RWPE2 (cell line): Measurements from ENCODE around the gene CASP9.
"Not testable (repeated sequence)": the region's sequence is repeated elsewhere in the genome, so short reads cannot be mapped to it uniquely, and the experiment has no call there.

Experiments
- ATAC-seq: fragments of 200-7000 bp; cut with Tn5 transposase; 3 replicates; pipeline ENCODE4 v1.9.1; 2021; ENCODE audit warnings: low read depth
- DNase-seq: peaks from one replicate; pipeline ENCODE4 v3.0.0-alpha.2; 2020; ENCODE audit warnings: low spot score
- H3K27ac ChIP-seq: fragments of 450-650 bp; 2 replicates; pipeline ENCODE4 v1.5.1; 2017; ENCODE audit warnings: mild to moderate bottlenecking; ENCODE audit not compliant: poor library complexity, severe bottlenecking
- H3K27me3 ChIP-seq: fragments of 250-450 bp; sonication (Bioruptor Pico); 2 replicates; pipeline ENCODE4 v1.5.1; 2021; ENCODE audit warnings: mild to moderate bottlenecking, moderate library complexity; ENCODE audit not compliant: insufficient read depth, poor library complexity, severe bottlenecking
- H3K36me3 ChIP-seq: fragments of 250-450 bp; sonication (Bioruptor Pico); 2 replicates; pipeline ENCODE4 v1.5.1; 2020; ENCODE audit warnings: low read depth, mild to moderate bottlenecking, moderate library complexity
- H3K4me1 ChIP-seq: fragments of 250-450 bp; sonication (Bioruptor Pico); 2 replicates; pipeline ENCODE4 v1.5.1; 2021; ENCODE audit warnings: mild to moderate bottlenecking, moderate library complexity; ENCODE audit not compliant: insufficient read depth, poor library complexity, severe bottlenecking
- H3K4me3 ChIP-seq: fragments of 250-450 bp; sonication (Bioruptor Pico); 2 replicates; pipeline ENCODE4 v1.5.1; 2021; ENCODE audit warnings: mild to moderate bottlenecking, moderate library complexity; ENCODE audit not compliant: severe bottlenecking
- H3K9me3 ChIP-seq: fragments of 250-450 bp; sonication (Bioruptor Pico); 2 replicates; pipeline ENCODE4 v1.5.1; 2021; ENCODE audit warnings: mild to moderate bottlenecking, moderate library complexity; ENCODE audit not compliant: severe bottlenecking
- CTCF ChIP-seq: fragments of 450-650 bp; IDR thresholded peaks from one replicate; pipeline ENCODE4 v1.5.1; 2017; ENCODE audit warnings: mild to moderate bottlenecking, moderate library complexity; ENCODE audit not compliant: poor library complexity, severe bottlenecking

The CASP9 gene

GRCh38 chr1:15488371-15488770 is 35.6 kb downstream of the CASP9 start:
- no peak overlapping the region for H3K27ac ChIP-seq
- no peaks in the 10 kb centered on the region for H3K36me3 ChIP-seq

GRCh38 chr1:15486844-15487610 is 37.0 kb downstream of the CASP9 start:
- not testable (repeated sequence) for H3K27me3 ChIP-seq, H3K9me3 ChIP-seq, H3K27ac ChIP-seq, H3K36me3 ChIP-seq, H3K4me1 ChIP-seq, DNase-seq, H3K4me3 ChIP-seq, ATAC-seq

More at GRCh38 chr1:15488371-15488770, 35.6 kb downstream of the CASP9 start:
- no peak for TF ChIP-seq CTCF
- Histone ChIP-seq H3K9me3 (no peaks in the 10 kb centered on the region), H3K27me3 (no peaks in the 10 kb centered on the region), H3K4me3 (no peak overlapping the region), H3K4me1 (no peaks in the 10 kb centered on the region)
- ATAC-seq = no peak
- DNase-seq = no peak

- no peak overlapping the region for H3K27ac ChIP-seq
- H3K4me1 ChIP-seq = no peaks in the 10 kb centered on the region
- ATAC-seq (no peak), DNase-seq (no peak)
- TF ChIP-seq CTCF = no peak
- H3K36me3 ChIP-seq = no peaks in the 10 kb centered on the region
- H3K9me3 ChIP-seq = no peaks in the 10 kb centered on the region
- no peak overlapping the region for H3K4me3 ChIP-seq
- no peaks in the 10 kb centered on the region for H3K27me3 ChIP-seq
Observed at GRCh38 chr1:15485636-15486035, 38.4 kb downstream of the CASP9 start.

- not testable (repeated sequence) for H3K36me3 ChIP-seq, H3K4me1 ChIP-seq, H3K9me3 ChIP-seq, DNase-seq, H3K4me3 ChIP-seq, H3K27ac ChIP-seq, H3K27me3 ChIP-seq, ATAC-seq
Observed at GRCh38 chr1:15484443-15484842, 39.6 kb downstream of the CASP9 start.

GRCh38 chr1:15483971-15484370 is 40.0 kb downstream of the CASP9 start:
- Histone ChIP-seq H3K27ac (no peak overlapping the region), H3K36me3 (no peaks in the 10 kb centered on the region), H3K4me1 (no peaks in the 10 kb centered on the region), H3K9me3 (no peaks in the 10 kb centered on the region), H3K27me3 (no peaks in the 10 kb centered on the region), H3K4me3 (no peak overlapping the region)
- DNase-seq (no peak), ATAC-seq (no peak)
- TF ChIP-seq CTCF = no peak

GRCh38 chr1:15482983-15483543 is 41.0 kb downstream of the CASP9 start:
- not testable (repeated sequence) for H3K27ac ChIP-seq, ATAC-seq, H3K4me1 ChIP-seq, H3K27me3 ChIP-seq, H3K9me3 ChIP-seq, H3K4me3 ChIP-seq, H3K36me3 ChIP-seq, DNase-seq

GRCh38 chr1:15482455-15482854 is 41.6 kb downstream of the CASP9 start:
- not testable (repeated sequence) for H3K27me3 ChIP-seq, H3K9me3 ChIP-seq, H3K27ac ChIP-seq, H3K4me3 ChIP-seq, H3K36me3 ChIP-seq, H3K4me1 ChIP-seq, DNase-seq, ATAC-seq
